Right lobe of liver (tissue), 4 donors: ENCODE measurements around the gene ZNF521.

Source experiments
- CTCF ChIP-seq, 4 donors: fragments of 200-600 bp in 3 of 4; fragments of 450-650 bp in 1 of 4; IDR thresholded peaks; one replicate each; pipeline versions ENCODE4 v1.5.1 to v1.8.0; 2016 to 2022; ENCODE audit warnings: antibody characterized with exemption in 4 of 4, mild to moderate bottlenecking in 2 of 4
- POLR2A ChIP-seq: fragments of 450-650 bp; IDR thresholded peaks from one replicate; pipeline ENCODE4 v1.6.1; 2017; ENCODE audit warnings: antibody characterized with exemption, mild to moderate bottlenecking
- donor health status: DM: no; HTN: no; CAD: no.
- donor health status: DM: no; HTN: no; CAD: no.
- donor health status: DM: no; HTN: yes; CAD: no.

- TF ChIP-seq POLR2A (no peak), CTCF (IDR thresholded peaks at IDR 0.05) (no peak)
These were observed 21.6 kb upstream of the ZNF521 start for GRCh38 chr18:25373432-25374179.
